ENCODE measurements around the gene FUT7. TPM values are rescaled to one million over a fixed set of nuclear protein-coding genes. Genes with fewer than 3 reads are reported as not detected.

Gene FUT7
- total RNA-seq, 3 donors from 2014 or later: 0.14 to 0.27 TPM; not detected in 1

DNA sequence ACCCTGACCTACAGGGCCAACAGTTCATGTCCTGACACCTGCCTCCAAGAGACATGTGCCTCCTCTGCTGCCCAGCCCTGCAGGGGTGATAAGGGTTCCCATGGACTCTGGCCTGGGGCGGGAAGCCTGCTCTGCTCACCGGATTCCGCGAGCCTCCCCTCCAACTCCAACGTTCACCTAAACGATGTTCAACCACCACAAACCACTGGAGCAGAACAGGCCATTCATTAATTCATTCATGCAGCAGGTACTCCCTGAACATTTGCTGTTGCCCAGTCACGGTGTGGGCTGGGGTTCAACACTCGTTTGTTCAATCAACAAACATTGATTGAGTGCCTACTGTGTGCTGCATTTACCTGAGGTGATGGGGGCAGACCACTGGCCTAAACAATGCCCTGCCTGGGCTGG lies 42.1 kb upstream of the FUT7 start:
- intact Hi-C loops (cut with DNase I, micrococcal nuclease): no loop called here
- no peaks in the 10 kb centered on the region for H3K36me3 ChIP-seq (ENCODE audit: low read depth)
- ATAC-seq (no peak), DNase-seq (peak in 2 of 3 donors; percentile 52 to 59)
- TF ChIP-seq, protein P1, sequence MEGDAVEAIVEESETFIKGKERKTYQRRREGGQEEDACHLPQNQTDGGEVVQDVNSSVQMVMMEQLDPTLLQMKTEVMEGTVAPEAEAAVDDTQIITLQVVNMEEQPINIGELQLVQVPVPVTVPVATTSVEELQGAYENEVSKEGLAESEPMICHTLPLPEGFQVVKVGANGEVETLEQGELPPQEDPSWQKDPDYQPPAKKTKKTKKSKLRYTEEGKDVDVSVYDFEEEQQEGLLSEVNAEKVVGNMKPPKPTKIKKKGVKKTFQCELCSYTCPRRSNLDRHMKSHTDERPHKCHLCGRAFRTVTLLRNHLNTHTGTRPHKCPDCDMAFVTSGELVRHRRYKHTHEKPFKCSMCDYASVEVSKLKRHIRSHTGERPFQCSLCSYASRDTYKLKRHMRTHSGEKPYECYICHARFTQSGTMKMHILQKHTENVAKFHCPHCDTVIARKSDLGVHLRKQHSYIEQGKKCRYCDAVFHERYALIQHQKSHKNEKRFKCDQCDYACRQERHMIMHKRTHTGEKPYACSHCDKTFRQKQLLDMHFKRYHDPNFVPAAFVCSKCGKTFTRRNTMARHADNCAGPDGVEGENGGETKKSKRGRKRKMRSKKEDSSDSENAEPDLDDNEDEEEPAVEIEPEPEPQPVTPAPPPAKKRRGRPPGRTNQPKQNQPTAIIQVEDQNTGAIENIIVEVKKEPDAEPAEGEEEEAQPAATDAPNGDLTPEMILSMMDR (IDR thresholded peaks at IDR 0.05): no peak
- H3K9me3 ChIP-seq: no peaks in the 10 kb centered on the region
- H3K4me3 ChIP-seq: no peak overlapping the region
- H3K4me1 ChIP-seq (ENCODE audit: low read depth): peaks cover 33% of the 10 kb centered on the region

DNA sequence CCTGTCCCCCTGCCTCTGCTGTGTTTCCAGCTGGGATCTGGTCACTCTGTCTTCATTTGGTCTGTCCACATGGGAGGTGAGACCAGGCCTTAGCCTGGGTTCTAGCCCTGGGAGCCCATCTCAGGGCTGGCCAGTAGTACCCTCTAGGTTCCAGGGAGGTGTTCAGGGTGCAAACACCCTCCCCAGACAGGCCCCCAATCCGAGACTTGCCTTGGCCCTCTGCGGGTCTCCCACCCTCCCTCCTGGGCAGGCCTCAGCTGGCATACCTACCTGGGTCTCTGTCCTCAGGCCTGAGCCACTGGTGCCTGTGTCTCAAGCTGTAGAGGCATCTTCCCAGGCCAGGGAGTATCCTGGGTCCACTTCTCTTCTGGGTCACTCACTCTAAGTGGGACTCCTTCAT lies 39.4 kb upstream of the FUT7 start:
- Histone ChIP-seq H3K4me1 (ENCODE audit: low read depth) (peaks cover 31% of the 10 kb centered on the region), H3K36me3 (ENCODE audit: low read depth) (no peaks in the 10 kb centered on the region), H3K9me3 (no peaks in the 10 kb centered on the region), H3K4me3 (no peak overlapping the region)
- intact Hi-C loops (cut with DNase I, micrococcal nuclease): no loop called here
- TF ChIP-seq, protein P1 (IDR thresholded peaks at IDR 0.05): no peak
- no peak for ATAC-seq
- DNase-seq: peak in 2 of 3 donors; percentile 39 to 45

DNA sequence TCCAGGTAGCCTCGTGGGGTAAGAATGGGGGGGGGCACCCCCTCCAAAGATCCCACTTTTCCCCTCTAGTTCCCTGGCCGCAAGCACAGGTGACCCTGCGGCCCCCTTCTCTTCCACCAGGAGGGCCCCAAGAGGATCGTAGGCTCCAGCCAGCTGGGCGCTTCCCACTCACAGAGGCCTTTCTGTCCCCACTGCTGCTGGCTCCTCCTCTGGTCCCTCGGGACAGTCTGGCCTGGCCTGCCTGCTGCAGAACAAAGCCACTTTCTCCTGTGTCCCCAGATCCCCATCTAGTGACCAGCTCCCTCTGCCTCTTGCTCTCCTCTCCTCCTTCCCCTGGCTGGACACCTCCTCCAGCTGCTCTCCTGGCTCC lies 39.0 kb upstream of the FUT7 start:
- H3K36me3 ChIP-seq (ENCODE audit: low read depth): no peaks in the 10 kb centered on the region
- intact Hi-C loops (cut with DNase I, micrococcal nuclease): no loop called here
- H3K4me1 ChIP-seq (ENCODE audit: low read depth): peaks cover 31% of the 10 kb centered on the region
- no peak overlapping the region for H3K4me3 ChIP-seq
- peak; percentile 6 for ATAC-seq
- no peak for DNase-seq
- TF ChIP-seq, protein P1 (IDR thresholded peaks at IDR 0.05): no peak
- no peaks in the 10 kb centered on the region for H3K9me3 ChIP-seq

DNA sequence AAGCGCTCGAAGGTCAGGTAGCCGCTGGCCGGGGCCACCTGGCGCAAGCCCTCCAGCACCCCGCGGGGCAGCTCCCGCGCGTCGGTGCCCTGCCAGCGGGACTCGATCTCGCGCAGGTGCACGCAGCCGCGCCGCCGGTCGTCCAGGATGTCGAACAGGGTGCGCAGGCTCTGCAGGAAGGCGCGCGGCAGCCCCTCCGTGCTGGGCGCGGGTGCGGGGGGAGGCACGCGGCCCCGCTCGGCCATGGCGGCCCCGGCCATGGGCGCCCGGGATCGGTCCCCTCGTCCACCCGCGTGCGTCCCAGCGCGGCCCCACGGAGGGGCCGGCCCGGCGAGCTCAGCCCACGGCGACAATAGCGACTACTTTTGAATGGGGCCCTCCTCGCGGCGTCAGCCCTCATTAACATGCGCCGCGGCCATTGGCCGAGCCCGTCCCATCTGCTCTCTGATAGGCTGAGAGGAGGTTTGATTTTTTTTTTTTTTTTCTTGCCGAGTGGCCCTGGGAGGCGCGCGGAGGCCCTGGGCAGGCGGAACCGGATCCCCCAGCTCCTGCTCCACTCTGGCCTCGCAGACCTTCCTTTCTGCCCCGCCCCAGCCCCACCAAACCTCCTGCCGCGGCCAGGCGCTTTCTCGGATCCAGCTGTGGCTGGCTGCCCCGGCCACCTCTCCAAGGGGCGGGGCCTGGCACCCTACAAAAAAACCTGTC lies 38.5 kb upstream of the FUT7 start, which contains the start of gene SAPCD2:
SAPCD2 (minus strand) TSS at position 357 of the 705 bp plus-strand sequence; CDS start at position 260, 97 bp downstream.
- TF ChIP-seq, protein P1 (IDR thresholded peaks at IDR 0.05): no peak
- no peaks in the 10 kb centered on the region for H3K36me3 ChIP-seq (ENCODE audit: low read depth)
- peak within 1 kb of the TSS; percentile 14 for H3K4me3 ChIP-seq
- intact Hi-C loops (cut with DNase I, micrococcal nuclease): no loop called here
- DNase-seq: peak; percentile 87 to 94 (median 89)
- H3K4me1 ChIP-seq (ENCODE audit: low read depth): peaks cover 31% of the 10 kb centered on the region
- peak; percentile 89 for ATAC-seq
- H3K9me3 ChIP-seq: no peaks in the 10 kb centered on the region

- peaks cover 31% of the 10 kb centered on the region for H3K4me1 ChIP-seq (ENCODE audit: low read depth)
- ATAC-seq (peak; percentile 6), DNase-seq (peak in 1 of 3 donors; percentile 53)
- no peaks in the 10 kb centered on the region for H3K9me3 ChIP-seq
- TF ChIP-seq, protein P1 (IDR thresholded peaks at IDR 0.05): no peak
- no peaks in the 10 kb centered on the region for H3K36me3 ChIP-seq (ENCODE audit: low read depth)
- H3K4me3 ChIP-seq: peak overlapping the region; percentile 14
- intact Hi-C loops (cut with DNase I, micrococcal nuclease): no loop called here
Measured at GRCh38 chr9:137069508-137070091, 37.7 kb upstream of the FUT7 start.
